Renal cortical epithelial cell (primary cell): Measurements from ENCODE around the gene ACAP3. TPM values are rescaled to one million over a fixed set of nuclear protein-coding genes. Genes with fewer than 3 reads are reported as not detected.

Experiments used
- DNase-seq: peaks from one replicate; pipeline ENCODE4 v3.0.0-alpha.2; 2011; ENCODE audit warnings: low read depth
- total RNA-seq: library from RNA; depleted of rRNA; stranded (reverse); fragments of >200 nt; gene quantifications from 2 replicates; pipeline ENCODE4 v1.2.3, GENCODE V29; 2014

Gene ACAP3, protein sequence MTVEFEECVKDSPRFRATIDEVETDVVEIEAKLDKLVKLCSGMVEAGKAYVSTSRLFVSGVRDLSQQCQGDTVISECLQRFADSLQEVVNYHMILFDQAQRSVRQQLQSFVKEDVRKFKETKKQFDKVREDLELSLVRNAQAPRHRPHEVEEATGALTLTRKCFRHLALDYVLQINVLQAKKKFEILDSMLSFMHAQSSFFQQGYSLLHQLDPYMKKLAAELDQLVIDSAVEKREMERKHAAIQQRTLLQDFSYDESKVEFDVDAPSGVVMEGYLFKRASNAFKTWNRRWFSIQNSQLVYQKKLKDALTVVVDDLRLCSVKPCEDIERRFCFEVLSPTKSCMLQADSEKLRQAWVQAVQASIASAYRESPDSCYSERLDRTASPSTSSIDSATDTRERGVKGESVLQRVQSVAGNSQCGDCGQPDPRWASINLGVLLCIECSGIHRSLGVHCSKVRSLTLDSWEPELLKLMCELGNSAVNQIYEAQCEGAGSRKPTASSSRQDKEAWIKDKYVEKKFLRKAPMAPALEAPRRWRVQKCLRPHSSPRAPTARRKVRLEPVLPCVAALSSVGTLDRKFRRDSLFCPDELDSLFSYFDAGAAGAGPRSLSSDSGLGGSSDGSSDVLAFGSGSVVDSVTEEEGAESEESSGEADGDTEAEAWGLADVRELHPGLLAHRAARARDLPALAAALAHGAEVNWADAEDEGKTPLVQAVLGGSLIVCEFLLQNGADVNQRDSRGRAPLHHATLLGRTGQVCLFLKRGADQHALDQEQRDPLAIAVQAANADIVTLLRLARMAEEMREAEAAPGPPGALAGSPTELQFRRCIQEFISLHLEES
- total RNA-seq, result 24.8 and 34.6 TPM in 2 replicates

GRCh38 chr1:1307923-1308755 lies at the start of gene ACAP3, which contains the start of gene PUSL1:
Gene ACAP3 (minus strand): TSS chr1:1307930. CDS start chr1:1307815, 115 bp downstream.
Gene PUSL1 (plus strand): TSS chr1:1308597. CDS start chr1:1308644, 47 bp downstream.
- DNase-seq, result peak; percentile 59

DNA sequence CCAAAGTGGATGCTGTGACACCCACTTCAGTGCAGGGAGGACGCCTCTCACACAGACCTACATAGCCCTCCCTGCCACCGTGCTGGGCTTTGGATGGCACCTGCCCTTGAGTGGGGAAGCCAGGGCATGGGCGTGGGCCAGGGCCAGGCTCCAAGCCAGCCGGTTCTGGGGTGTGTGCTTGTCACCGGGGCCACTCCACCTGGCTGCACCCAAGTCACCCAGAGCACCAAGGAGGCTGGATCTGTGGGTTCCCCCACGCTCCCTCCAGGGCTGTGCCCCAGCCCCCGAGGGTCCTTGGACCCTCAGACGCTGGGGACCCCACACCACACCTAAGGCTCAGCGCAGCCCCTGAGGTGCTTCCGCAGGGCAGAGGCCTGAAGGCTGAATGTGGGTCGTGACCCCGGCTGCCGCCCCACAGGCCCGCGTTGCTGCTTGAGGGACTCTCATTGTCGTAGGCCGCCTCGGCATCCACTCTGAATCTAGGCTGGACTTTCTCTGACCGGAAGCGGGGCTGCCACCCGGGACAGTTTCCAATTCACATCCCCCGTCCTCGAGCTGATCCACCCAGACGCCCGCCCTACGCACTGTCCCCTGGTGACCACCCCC lies 49.2 kb upstream of the ACAP3 start:
- DNase-seq, result no peak

GRCh38 chr1:1356166-1356795 lies 48.6 kb upstream of the ACAP3 start:
- no peak for DNase-seq

GRCh38 chr1:1355416-1355815 lies 47.7 kb upstream of the ACAP3 start:
- DNase-seq, result no peak

GRCh38 chr1:1354271-1355247 lies 46.8 kb upstream of the ACAP3 start:
- no peak for DNase-seq

DNA sequence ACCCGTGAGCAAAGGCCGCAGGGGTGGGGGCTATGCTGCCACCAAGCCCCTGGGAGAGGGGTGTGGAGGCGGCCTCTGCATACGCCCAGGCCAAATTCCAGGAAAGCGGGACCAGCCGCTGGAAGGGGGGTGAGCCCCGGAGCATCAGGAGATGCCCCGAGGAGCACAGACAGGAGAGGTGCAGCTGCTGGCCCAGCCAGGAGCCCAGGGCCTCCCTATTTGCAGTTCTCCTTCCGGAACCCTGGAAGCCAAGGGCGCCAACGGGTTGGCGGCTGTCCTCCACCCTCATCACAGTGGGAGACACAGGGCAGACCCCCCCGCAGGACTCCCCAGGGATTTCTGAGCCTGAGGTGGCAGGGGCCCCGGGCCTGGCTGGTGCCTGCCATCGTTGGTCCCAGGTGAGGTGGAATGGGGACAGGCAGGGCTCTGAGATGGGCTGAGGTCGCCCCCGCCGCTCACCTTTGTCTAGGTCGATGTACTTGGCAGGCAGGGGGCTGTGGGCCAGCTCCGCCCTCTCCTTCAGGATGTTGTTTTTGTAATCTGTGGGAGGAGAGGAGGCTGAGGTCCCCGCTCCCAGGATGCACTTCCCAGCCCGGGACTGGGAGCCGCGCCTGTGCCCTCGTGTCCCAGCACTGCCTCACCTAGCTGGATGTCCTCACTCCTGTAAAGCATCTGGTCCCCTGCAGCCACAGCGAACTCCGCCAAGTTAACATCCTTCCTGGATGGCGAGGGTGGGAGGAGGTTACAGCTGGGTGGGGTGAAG lies 45.8 kb upstream of the ACAP3 start:
- DNase-seq, result no peak

- no peak for DNase-seq
These were observed 45.2 kb upstream of the ACAP3 start for GRCh38 chr1:1352786-1353388.

- no peak for DNase-seq
These were observed 44.0 kb upstream of the ACAP3 start for GRCh38 chr1:1351511-1352427.

DNA sequence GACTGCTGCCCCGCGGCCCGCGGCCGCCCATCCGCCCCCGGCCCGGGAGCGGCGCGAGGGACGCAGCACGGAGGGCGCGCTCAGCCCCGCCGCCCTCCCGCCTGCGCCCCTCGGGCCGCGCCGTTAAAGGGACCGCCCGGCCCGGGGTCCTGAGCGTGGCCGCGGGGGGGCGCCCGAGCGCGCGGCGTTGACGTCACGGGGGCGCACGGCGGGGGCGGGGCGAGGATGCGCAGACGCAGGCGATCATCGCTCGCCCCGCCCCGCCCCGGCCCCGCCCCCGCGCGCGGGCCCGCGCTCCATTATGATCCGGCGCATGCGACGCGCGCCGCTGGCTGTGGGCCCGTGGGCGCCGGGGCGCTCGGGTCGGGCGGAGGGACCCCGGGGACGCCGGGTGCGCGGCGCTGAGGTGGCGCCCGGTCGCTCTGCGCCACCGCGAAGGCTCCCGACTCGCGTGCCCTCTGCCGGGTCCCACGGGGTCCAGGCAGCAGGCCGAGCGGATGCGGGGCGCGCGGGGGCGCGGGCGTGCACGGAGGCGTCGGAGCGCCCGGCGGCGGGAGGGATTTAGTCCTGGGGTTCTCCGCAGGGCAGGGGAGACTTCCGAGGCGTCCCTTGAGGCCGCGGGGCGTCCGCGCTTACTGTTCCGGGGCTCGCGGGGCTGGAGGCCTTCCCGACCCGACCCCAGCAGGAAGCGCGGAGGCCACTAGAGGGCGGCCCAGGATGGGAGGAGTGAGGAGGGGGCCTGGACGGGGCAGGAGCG lies 41.7 kb upstream of the ACAP3 start, which contains the start of gene DVL1:
DVL1 (minus strand) TSS at position 163 of the 757 bp plus-strand sequence. CDS start 353 bp downstream, outside the sequence.
- no peak for DNase-seq

- DNase-seq, result peak; percentile 23
These were observed 40.9 kb upstream of the ACAP3 start for GRCh38 chr1:1348420-1349255.

DNA sequence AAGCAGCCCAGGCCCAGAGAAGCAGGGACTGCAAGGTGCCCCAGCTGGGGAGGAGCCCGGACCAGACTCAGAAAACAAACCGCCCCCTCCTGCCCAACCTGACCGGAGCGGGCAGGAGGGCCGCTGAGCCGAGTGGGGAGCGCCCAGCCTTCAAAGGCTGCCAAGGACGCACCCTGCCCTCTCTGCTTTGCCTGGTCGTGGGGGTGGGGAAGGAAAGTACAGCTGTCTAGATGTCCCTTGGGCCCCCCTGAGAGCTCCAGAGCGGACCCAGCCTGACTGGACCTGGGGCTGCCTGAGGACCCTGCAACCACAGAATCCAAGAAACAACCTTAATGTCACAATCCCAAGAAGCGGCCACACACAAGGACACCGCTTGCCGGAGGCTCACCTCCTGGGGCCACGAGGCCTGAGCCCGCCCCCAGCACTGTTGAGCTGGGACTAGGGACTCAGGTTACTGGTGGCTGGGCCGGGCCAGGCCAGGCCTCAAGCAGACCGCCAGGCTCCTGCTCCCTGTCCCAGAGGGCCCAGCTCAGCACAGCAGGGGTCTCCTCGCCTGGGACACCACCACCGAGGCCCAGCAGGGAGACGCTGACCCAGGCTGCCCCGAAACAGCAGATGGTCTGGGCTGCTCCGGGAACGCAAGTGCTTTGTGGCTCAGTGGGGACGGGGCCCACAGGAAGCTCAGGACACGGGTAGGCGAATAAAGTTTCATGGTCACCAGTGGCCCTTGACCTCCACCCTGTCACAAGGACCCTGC lies 40.1 kb upstream of the ACAP3 start:
- DNase-seq, result peak; percentile 34

DNA sequence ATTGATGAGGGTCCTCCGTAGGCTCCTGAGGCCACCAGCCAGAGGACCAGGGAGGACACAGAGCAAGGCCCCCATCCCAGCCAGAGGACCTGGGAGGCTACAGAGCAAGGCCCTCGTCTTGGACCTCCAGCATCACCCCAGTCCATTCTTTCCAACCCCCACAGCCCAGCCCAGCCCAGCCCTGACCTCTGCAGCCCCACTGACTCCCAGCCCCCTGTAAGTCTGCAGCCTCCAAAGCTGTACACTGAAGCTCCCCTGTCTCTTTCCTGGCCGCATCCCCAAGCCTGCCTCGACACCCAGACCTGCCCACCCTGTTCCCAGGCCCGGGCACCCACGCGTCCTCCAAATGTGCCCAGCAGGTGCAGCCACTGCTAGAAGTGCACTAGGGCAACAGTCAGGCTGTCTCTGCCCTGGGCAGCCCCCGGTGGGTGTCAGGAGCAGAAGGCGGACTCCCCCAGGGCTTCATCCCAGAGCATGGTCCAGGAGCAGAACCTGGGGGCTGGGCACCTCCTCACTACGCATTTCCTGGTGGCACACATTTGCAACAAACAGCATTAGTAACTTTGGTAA lies 39.4 kb upstream of the ACAP3 start:
- no peak for DNase-seq

GRCh38 chr1:1346501-1346890 lies 38.8 kb upstream of the ACAP3 start:
- no peak for DNase-seq

DNA sequence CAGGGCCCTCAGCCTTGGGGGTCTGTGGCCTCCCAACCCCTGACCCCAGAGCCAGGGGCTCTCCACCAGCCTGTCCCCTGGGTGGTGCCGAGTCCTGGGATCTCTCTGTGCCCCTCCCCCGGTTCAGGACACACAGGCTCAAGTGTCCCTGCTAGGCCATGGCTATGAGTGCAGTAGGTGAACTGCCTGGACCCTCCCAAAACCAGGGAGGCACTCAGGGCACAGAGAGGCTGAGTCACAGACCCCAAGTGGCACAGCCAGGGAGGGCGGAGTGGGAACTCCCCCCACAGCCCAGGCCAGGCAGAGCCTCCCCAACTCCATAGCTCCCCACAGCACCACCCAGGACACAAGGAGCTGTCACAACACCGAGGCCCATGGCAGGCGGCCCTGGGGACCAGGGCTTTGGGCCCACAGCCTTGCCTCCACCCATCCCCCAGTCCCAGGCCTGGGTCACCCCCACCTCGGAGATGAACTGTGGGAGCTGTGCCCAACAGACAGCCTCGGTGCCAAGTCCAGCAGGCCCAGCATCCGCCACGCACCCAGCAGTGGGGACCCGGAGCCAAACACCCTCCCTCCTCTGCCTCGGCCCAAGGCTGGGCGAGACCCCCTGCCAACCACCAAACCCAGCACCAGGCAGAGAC lies 38.2 kb upstream of the ACAP3 start:
- no peak for DNase-seq
